NCI-H1436 treated with DMSO at 0.1 percent for 48 hours (cell line): ENCODE data around the gene FAHD2B.
A peak's percentile ranks its signal among the peaks of the same experiment; 100 is the strongest.
"Not testable (repeated sequence)": the region's sequence is repeated elsewhere in the genome, so short reads cannot be mapped to it uniquely, and the experiment has no call there.

ENCODE experiments used
- DNase-seq: peaks from one replicate; lab custom pipeline; 2025; lab: John Stamatoyannopoulos, UW

FAHD2B gene

DNA sequence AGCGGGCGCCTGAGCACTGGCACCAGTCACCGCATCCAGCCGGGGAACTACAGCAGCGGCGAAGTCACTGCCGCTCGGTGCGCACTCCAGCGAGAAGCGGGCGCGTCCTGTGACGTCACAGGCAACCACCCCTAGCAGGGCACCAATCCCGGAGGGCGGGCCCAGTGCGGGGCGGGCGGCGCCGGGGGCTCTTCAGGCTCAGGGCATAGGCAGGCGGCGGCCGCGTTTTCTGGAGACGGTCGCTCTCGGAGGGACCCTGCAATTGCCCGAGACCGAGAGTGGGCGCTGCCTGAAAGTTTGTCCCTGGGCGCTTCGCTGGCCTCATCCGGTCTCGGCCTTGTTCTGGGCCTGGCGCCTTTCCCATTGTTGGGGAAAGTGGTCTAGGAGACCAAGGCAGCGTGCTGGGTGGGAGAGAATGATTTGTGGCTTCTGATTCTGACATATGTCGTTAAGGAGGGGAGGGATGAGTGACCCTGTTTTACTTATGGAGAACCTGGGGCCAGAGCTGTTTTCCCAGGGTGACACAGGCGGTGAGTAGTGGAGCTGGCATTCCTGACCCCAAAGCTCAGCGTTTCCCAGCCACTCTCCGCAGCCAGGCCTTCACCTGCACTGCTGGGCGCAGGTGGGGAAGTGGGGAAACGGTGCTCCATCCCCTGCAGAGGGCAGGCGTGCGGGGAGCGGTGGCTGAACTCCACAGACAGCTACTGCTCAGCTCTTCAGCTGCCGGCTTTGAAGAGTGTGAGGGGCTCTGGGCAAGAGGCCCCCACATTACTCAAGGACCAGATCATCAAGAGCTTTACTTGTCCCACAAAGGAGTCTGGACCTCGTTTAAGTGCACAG is at the start of gene FAHD2B:
Gene FAHD2B, minus strand, starts transcription at position 111 of the 840 bp plus-strand sequence. CDS start 3,176 bp downstream, outside the sequence.
- peak; percentile 27 for DNase-seq

DNA sequence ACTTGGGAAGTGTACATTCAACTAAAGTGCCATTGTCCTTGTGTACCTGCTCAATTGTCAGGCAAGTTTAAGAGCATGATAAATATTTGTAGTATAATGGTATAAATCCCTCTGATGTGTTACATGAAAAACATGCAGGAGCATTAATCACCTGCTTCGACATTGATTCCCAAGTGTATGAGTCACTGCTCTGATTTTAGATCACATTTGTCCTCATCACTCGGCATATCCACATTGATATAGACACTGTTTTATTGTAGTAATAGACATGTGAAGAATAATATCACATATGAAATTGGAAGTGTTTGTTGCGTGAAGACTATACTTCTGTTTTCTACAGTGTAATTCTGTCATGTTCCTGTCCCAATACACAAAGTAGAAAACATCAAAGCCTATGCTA is 49.3 kb upstream of the FAHD2B start:
- not testable (repeated sequence) for DNase-seq

DNA sequence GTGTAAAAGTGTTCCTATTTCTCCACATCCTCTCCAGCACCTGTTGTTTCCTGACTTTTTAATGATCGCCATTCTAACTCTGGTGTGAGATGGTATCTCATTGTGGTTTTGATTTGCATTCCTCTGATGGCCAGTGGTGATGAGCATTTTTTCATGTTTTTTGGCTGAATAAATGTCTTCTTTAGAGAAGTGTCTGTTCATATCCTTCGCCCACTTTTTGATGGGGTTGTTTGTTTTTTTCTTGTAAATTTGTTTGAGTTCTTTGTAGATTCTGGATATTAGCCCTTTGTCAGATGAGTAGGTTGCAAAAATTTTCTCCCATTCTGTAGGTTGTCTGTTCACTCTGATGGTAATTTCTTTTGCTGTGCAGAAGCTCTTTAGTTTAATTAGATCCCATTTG is 34.4 kb upstream of the FAHD2B start:
- DNase-seq, result not testable (repeated sequence)

- not testable (repeated sequence) for DNase-seq
These were observed 19.2 kb upstream of the FAHD2B start for GRCh38 chr2:97113882-97114255.

GRCh38 chr2:97113050-97113881 is 18.6 kb upstream of the FAHD2B start, which contains the start of gene ANKRD36:
Gene ANKRD36 (plus strand): TSS chr2:97113153. CDS start chr2:97113740, 587 bp downstream.
- DNase-seq, result not testable (repeated sequence)

DNA sequence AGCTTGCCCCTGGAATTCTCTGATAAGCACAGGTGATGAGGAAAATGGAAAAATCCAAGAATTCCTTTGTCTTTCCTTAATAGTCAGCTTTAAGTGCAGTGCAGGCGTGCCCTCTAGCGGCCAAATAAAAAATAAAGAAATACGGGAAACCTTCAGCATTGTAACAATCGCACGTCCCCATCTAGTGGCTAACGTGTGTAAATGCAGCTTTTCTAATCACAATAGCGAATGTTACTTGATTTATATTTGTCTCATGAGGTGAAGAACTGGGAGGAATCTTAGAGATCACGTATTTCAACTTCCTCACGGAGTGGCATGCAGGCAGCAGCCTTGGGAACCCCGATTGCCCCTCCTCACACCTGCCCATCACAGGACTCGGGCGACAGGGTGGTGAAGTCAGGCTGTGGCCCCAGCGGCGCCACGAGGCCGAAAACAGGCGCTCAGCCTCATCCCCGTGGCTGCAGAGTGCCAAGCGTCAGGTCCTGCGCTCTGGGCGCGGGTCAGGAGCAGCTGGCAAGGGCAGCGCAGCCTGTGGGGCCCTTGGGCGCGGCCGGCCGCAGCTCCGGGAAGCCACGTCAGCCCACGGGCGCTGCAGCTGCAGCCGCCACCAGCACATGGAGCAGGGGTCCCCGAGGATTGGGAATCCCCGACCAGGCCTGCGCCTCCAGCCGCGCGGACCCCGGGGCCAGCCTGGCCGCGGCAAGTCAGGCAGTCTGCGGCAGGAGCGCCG is 17.8 kb upstream of the FAHD2B start:
- not testable (repeated sequence) for DNase-seq

- not testable (repeated sequence) for DNase-seq
These were observed 16.6 kb upstream of the FAHD2B start for GRCh38 chr2:97111246-97111645.

- DNase-seq, result not testable (repeated sequence)
These were observed 12.2 kb upstream of the FAHD2B start for GRCh38 chr2:97106878-97107277.

GRCh38 chr2:97098786-97099372 is 4.2 kb upstream of the FAHD2B start:
- DNase-seq, result not testable (repeated sequence)

DNA sequence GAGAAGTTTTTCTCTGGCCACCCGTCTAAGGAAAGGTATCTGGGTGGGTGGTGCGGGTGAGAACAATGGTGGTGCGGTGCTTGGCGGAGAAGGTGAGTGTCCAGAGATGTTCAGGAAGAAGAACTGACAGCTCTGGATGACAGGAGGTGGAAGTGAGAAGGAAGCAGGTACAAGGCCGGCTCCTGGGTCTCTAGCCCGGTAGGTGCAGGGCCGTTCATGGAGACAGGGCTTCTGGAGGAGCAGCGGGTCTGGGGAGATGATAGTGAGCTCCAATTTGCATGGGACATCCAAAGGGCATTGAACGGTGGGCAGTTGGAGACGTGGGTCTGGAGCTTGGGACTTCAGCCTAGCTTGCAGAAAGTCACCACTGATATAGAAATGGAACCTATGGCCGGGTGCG is 979 bp upstream of the FAHD2B start:
- DNase-seq, result no peak

GRCh38 chr2:97093983-97094771 is 505 bp downstream of the FAHD2B start:
- not testable (repeated sequence) for DNase-seq

DNA sequence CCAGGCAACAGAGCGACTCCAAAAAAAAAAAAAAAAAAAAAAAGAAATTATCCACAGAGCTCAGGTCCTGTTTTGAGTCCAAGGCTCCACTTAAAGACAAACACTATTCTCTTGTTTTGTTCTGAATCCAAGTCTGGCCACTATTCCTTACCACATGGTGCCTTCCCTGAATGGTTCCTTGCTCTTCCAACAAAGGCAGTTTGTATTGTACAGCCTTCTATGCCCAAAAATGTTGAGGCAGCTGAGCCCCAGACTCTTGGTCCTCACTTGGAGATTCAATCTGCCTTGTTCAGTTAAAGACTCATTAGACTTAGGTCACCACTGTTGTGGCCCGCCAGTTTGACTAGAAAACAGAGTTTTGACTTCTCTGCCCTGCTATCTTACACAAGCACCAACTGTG is 1.7 kb downstream of the FAHD2B start:
- not testable (repeated sequence) for DNase-seq

DNA sequence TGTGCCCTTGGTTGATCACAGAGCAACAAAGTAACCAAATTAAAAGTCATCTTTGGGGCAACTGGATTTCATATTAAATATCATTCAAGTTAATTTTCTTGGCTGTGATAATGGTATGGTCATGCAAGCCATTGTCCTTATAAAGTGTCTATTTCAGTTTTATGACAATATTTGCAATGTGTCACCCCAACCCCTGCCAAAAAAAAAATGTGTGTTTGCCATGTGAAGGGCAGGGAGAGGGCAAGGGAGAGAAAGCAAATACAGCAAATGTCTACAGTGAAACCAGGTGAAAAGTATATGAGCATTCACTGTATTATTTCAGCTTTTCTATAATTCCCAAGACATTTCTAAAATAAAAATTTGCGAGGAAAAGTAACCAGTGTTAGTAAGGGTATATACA is 6.0 kb downstream of the FAHD2B start:
- DNase-seq, result not testable (repeated sequence)

GRCh38 chr2:97085093-97085492 is 9.6 kb downstream of the FAHD2B start:
- not testable (repeated sequence) for DNase-seq

DNA sequence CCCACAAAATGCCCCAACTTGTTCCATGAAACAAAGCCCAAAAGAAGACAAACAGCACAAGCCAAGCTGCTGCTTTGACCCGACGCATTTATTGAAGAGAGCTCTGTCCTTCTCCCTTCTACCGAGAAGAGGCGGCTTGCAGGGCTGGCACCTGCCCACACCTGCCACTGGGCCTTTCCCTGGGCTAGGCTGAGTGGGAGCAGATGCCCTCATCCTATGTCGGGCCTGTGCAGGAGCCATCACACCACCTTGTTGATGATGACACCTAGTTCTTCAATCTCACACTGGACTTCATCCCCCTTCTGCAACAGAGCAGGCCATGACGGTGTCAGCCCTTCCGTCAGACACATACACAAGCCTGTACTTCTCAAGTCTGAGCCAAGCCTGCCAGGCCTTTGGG is 11.2 kb downstream of the FAHD2B start:
- DNase-seq, result not testable (repeated sequence)

GRCh38 chr2:97082206-97082605 is 12.5 kb downstream of the FAHD2B start:
- not testable (repeated sequence) for DNase-seq

DNA sequence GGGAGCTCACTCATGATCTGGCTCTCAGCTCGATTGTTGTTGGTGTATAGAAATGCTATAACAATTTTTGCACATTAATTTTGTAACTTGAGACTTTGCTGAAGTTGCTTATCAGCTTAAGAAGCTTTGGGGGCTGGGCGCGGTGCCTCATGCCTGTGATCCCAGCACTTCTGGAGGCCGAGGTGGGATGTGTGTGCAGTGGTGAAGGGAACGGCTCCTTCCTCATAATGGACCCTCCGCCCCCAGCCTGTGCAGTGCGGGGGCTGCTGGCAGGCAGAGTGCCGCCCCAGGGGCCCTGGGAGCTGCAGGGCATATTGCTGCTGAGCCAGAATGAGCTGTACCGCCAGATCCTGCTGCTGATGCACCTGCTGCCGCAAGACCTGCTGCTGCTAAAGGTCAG is 13.8 kb downstream of the FAHD2B start:
- not testable (repeated sequence) for DNase-seq

- DNase-seq, result not testable (repeated sequence)
These were observed 17.5 kb downstream of the FAHD2B start for GRCh38 chr2:97077213-97077612.

GRCh38 chr2:97070915-97071314 is 23.8 kb downstream of the FAHD2B start:
- DNase-seq, result not testable (repeated sequence)

DNA sequence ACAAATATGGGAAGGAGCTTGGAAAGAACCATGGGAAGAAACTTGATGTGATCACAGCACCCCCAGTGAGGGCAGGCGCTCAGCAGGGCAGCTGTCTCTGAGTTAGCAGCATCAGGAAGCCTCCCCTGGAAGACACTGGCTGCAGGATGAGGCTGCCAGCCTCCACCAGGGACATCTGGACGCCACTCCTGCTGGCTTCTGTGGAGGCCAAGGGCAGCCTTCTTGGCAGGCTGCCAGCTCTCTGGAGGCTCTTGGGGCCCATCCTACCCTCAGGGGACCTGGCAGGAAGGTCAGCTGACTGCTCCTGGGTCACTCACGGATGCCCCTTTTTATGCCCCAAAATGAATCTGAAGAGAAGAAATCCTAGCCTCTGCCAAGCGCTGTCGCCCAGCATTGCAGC is 26.0 kb downstream of the FAHD2B start:
- not testable (repeated sequence) for DNase-seq

DNA sequence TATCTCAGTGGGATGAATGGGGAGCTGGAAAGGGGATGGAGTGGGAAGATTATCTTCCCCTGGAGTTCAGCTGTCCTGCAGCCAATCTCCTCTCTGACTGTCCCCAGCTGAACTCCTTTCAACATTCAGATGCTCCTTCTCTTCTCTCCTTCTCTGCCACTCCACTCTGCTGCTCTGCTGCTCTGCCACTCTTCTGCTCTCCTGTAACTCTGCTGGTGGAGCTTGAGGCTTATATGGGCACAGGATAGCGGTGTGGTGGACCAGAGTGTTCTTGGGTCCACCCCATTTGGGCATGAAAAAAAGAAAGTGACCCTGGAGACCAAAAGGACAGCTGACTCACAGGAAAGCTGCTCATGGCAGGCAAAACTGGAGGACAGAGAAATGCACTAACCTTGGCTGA is 26.6 kb downstream of the FAHD2B start:
- no peak for DNase-seq
